CD4-positive, alpha-beta T cell treated with Interleukin-21 for 1 hour (primary cell): Measurements from ENCODE around the gene CBLC.
"Not testable (repeated sequence)": the region's sequence is repeated elsewhere in the genome, so short reads cannot be mapped to it uniquely, and the experiment has no call there.

Experiments used
- DNase-seq: peaks from one replicate; pipeline ENCODE4 v3.0.0-alpha.2; 2020

Gene CBLC

DNA sequence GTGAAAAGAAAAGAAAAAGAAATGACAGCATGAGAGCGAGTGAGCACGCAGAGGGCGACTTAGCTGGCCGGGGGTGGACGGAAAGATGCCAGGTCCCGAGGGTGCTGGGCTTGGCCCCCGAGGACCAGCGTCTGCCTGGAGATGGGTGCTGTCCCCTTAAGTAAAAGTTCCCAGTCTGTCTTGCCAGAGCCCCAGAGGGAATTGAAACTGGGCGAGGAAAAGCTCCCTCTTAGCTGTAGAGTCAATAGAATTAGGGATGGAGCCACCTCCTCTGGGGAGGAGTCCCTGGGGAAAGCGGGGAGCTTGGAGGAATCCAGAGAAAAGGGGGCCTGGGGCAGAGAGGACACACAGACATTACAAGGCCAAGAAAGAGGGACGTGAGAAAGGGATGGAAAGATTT lies 44.5 kb downstream of the CBLC start:
- DNase-seq, result no peak

DNA sequence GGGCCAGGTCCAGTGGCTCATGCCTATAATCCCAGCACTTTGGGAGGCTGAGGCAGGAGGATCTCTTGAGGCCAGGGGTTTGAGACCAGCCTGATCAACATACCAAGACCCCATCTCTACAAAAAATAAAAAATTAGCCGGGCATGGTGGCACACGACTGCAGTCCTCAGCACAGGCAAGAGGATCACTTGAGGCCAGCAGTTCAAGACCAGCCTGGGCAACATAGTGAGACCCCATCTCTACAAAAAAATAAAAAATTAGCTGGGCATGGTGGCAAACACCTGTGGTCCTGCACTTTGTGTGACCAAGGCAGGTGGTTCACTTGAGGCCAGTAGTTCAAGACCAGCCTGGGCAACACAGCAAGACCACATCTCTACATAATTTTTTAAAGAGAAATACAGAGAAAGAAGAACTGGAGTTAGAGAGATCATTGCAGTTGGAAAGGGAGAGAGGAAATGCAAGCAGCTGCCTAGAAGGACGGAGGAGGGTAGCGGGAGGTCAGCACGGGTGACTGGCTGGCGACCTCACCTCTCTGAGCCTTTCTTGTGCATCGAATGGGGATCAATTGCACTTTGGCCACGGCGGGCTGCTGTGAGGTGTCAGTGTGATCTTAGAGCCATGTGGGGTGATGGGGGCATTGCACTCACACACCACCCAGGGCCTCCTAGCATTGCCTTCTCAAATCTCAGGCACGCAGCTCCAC lies 45.1 kb downstream of the CBLC start:
- no peak for DNase-seq

DNA sequence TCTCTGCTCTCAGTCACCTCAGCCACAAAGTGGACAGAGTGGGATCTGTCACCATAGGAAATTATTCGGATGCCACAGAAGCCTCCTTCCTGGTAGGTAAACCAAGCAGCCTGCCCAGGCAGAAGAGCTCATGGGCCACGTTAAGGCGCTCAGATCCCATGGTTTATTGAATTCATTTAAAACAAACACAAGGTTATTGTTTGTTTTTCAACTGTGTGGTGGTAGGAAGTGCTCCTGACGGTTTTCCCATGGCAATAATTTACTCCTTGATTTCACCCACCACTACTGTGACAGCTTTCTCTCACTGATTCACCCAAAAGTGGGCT lies 45.6 kb downstream of the CBLC start:
- no peak for DNase-seq

GRCh38 chr19:44824761-44825160 lies 47.1 kb downstream of the CBLC start:
- DNase-seq, result no peak

DNA sequence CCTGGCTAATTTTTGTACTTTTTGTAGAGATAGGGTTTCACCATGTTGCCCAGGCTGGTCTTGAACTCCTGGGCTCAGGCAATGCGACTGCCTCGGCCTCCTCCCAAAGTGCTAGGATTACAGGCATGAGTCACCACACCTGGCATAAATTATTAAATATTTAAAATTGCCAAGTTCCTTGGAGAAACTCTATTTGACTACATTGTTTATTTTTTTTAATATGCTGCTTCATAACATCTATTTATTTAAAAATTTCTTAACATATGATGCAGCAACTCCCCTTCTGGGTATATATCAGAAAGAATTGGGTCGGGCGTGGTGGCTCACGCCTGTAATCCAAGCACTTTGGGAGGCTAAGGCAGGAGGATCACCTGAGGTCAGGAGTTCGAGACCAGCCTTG lies 55.2 kb downstream of the CBLC start:
- DNase-seq, result not testable (repeated sequence)

GRCh38 chr19:44834399-44834798 lies 56.7 kb downstream of the CBLC start:
- DNase-seq, result not testable (repeated sequence)

- DNase-seq, result no peak
These were observed 61.6 kb downstream of the CBLC start for GRCh38 chr19:44839276-44839675.

DNA sequence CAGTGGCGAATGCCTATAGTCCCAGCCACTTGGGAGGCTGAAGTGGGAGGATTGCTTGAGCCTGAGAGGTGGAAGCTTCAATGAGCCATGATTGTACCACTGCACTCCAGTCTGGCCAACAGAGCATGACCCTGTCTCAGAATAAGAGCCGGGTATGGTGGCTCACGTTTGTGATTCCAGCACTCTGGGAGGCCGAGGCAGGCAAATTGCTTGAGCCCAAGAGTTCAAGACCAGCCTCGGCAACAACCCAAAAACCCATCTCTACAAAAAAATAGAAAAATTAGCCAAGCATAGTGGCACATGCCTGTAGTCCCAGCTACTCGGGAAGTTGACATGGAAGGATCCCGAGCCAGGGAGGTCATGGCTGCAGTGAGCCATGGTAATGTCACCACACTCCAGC lies 63.1 kb downstream of the CBLC start:
- no peak for DNase-seq

GRCh38 chr19:44841231-44841630 lies 63.5 kb downstream of the CBLC start:
- DNase-seq, result no peak

- DNase-seq, result no peak
These were observed 67.6 kb downstream of the CBLC start for GRCh38 chr19:44845286-44845611.

DNA sequence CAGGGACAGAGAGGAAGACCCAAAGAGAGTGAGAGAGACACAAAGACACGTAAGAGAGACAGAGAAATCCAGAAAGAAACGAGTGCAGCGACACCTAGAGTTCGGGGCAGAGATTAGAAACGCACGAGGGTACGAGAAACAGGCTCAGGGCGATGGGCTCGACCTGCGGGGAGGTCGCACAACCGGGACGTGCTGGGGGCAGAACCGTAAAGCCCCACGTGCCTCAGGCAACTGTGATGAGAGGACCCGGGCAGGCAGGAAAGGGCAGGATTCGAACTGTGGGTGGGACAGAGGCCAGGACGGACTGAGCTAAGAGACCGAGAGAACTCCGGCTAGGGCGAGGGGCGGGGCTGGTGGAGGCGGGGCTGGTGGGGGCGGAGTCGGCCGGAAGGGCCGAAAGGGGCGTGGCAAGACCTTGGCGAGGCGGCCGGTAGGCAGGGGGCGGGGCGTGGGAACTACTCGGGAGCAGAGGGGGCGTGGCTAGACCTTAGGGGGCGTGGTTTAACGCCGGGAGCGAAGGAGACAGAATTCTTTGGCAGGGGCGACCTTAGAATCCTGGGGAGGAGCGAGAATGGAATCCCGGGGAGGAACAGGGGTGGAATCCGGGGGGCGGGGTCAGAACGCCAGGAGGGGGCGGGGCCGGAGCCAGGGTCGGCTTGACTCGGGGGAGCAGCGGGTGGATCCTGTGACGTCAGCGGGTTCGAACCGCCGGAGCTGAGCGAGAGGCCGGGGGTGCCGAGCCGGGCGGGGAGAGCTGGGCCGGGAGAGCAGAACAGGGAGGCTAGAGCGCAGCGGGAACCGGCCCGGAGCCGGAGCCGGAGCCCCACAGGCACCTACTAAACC lies 68.1 kb downstream of the CBLC start, which contains the start of gene NECTIN2:
Gene NECTIN2 (plus strand): TSS at position 686 of the 843 bp plus-strand sequence. CDS start 229 bp downstream, outside the sequence.
- peak; percentile 77 for DNase-seq

DNA sequence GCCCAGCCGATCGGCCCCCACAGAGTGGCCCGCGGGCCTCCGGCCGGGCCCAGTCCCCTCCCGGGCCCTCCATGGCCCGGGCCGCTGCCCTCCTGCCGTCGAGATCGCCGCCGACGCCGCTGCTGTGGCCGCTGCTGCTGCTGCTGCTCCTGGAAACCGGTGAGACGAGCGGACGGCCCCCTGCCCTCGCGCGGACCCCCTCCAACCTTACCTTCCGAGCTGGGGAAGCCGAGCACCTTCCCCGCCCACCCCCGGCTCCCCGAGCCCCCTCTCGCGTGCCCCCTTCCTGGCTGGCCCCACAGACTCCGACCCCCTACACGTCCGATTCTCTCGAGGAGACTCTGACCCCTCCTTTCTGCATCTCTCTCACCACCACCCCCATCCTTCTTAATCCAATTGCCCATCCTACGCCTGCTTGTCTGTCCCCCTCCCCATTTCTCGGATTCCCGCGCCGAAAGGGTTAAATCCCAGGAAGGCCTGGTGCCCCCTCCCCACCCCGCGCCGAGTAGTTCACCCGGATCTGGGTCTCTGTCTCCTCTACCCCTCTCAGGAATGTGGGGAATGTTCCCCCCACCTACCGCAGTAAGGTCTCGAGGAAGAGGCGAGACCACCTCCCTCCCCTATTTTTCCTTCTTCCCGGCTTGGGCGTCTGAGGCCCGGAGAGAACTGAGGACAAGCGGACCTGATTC lies 68.9 kb downstream of the CBLC start:
- no peak for DNase-seq

- no peak for DNase-seq
These were observed 69.7 kb downstream of the CBLC start for GRCh38 chr19:44847144-44848035.

GRCh38 chr19:44848036-44848811 lies 70.5 kb downstream of the CBLC start:
- DNase-seq, result no peak

GRCh38 chr19:44848812-44849447 lies 71.2 kb downstream of the CBLC start:
- no peak for DNase-seq
